GM18520 (cell line): Measurements from ENCODE around the gene TTYH1.

Experiments
- ATAC-seq: cut with Tn5 transposase; IDR thresholded peaks from one replicate; pipeline ENCODE4 v1.9.1; 2021; ENCODE audit not compliant: unreplicated experiment

TTYH1 gene

DNA sequence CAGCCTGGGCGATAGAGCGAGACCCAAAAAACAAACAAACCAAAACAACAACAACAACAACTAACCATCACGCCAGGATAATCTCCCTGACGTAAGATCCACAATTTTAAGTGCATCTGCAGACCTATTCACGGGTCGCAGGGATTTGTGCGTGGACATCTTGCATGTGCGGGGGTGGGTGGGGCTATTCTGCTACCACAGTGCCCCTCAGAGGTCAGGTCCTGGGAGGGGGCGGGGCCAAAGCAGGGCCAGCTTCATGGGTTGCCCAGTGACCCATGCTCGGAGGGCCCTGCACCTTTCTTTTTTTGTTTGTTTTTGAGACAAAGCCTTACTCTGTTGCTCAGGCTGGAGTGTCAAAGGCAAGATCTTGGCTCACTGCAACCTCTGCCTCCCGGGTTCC lies 60.4 kb downstream of the TTYH1 start:
- ATAC-seq = no peak

DNA sequence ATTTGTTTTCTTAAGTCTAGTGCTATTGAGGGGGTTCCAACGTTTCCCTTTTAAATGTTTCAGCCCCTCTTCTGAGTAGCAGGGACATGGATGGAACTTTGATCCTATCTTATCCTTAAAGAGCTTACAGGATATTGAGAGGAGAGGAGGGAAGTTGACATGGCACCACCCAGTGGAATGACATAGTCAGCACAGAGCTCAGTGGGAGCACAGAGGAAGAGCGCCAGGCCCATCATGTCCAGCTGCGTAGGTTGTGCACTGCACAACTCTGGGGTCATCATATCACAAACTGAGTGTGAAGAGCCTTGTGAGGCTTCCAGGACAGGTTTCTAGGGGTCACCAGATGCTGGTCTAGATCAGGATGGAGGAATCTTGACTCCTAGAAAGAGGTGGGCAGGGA lies 62.4 kb downstream of the TTYH1 start:
- ATAC-seq = no peak

DNA sequence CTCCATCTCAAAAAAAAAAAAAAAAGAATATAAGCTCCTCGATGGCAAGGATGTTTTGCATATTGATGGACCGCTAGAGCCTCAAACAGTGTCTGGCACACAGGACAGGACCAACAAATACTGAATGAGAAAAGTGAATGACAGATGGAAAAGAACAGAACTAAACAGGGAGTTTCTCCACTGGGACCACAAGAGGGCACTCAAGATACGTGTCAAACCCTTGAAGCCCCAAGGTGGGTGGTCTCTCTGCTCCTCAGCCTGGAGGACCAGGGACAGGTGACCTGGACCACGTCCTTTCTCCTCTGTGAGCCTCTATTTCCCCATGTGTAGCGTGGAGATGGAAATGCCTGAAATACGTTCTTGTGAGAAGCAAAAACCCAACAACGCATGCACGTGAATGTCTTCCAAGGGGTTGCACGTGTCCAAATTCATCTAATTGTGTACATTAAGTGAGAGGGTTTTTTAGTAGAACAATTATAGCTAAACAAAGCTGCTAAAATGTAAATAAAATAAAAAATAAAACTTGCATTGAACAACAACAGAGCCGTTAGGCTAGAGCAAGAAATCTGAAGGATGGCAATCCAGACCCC lies 63.5 kb downstream of the TTYH1 start:
- ATAC-seq = no peak

DNA sequence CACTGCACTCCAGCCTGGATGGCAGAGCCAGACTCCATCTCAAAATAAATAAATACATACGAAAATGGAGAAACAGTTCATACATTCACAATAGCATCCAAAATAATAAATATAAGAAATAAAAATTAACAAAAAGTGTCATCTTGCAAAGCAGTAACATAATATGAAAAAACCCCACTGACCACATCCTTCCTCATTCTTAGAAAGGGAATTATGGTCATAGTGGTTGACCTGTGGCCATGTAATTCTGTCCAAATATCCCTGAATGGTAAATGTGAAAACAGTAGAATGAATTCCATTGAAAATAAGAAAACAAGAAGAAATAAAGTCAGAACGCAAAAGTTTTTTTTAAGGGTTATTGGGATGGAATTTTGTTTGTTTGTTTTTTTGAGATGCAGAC lies 64.8 kb downstream of the TTYH1 start:
- ATAC-seq = no peak

- no peak for ATAC-seq
These were observed 66.2 kb downstream of the TTYH1 start for GRCh38 chr19:54481326-54481930.

GRCh38 chr19:54482889-54483288 lies 67.6 kb downstream of the TTYH1 start:
- ATAC-seq = no peak

DNA sequence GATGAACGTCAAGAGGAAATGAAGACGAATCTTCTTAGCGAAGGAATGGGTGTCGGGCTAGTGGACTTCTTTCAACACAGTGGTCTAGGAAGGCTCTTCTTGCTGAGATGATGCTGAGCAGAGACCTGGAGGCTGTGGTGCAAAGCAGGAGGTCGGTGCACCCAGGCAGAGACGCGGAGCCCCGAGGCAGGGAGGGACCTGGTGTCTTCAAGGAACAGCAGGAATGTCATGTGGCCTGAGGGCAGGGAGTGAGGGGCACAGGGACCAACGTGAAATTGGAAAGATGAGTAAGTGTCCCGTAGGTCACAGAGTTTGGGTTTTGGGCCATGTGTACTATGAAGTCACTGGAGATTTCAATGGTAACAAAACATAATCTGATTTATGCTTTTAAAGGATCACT lies 69.2 kb downstream of the TTYH1 start:
- ATAC-seq = no peak

DNA sequence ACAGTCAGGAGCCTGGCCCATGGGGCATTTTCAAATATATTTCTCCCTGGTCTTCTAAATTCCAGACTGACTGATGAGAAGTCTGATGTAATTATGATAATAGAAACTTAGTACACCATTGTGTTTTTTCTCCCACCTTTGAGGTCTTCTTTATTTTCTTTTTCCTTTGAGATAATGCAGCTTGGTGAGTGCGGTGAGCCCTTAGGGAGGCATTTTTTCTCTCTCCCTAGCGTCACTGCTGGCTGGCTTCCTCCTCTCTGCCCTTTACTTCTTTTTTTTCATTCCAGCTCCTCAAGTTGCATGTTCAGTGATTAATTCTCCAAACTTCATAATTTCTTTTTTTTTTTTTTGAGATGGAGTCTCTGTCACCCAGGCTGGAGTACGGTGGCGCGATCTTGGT lies 70.6 kb downstream of the TTYH1 start:
- ATAC-seq = no peak
